Stomach (tissue), 9 donors: ENCODE measurements around the gene EEF1A2. TPM values are rescaled to one million over a fixed set of nuclear protein-coding genes. Genes with fewer than 3 reads are reported as not detected.

Experiments
- DNase-seq, 2 donors: peaks; one replicate each; pipeline versions ENCODE4 v3.0.0 to v3.0.0-alpha.2; 2013 to 2019
- H3K27ac ChIP-seq, 5 donors: fragments of 200-600 bp in 4 of 5; sonication (generic) in 4 of 5; one replicate each; pipeline ENCODE4 v1.5.1; 2013 to 2019; ENCODE audit warnings: mild to moderate bottlenecking in 1 of 5, moderate library complexity in 1 of 5
- H3K27me3 ChIP-seq, 3 donors: fragments of 200-600 bp; sonication (generic); one replicate each; pipeline ENCODE4 v1.5.1; 2017 to 2019; ENCODE audit warnings: mixed run types in 1 of 3
- H3K36me3 ChIP-seq, 4 donors: fragments of 200-600 bp; sonication (generic); 1 replicate in 3 of 4; 2 replicates in 1 of 4; pipeline ENCODE4 v1.5.1; 2016 to 2019
- H3K4me1 ChIP-seq, 4 donors: fragments of 200-600 bp; sonication (generic); one replicate each; pipeline ENCODE4 v1.5.1; 2016 to 2019
- H3K4me3 ChIP-seq, 4 donors: fragments of 200-600 bp; sonication (generic) in 3 of 4; one replicate each; pipeline ENCODE4 v1.5.1; 2016 to 2019; ENCODE audit warnings: mild to moderate bottlenecking in 1 of 4
- H3K9me3 ChIP-seq, 4 donors: fragments of 200-600 bp; sonication (generic); one replicate each; pipeline ENCODE4 v1.5.1; 2016 to 2019
- EP300 ChIP-seq: sonication (generic); formaldehyde crosslinking; IDR thresholded peaks from one replicate; pipeline ENCODE4 v1.6.1; 2017; ENCODE audit warnings: antibody characterized with exemption
- POLR2A ChIP-seq, 4 donors: fragments of 450-650 bp; IDR thresholded peaks; one replicate each; pipeline ENCODE4 v1.6.1; 2016; ENCODE audit warnings: antibody characterized with exemption in 4 of 4, control low read depth in 2 of 4, mild to moderate bottlenecking in 1 of 4, moderate library complexity in 1 of 4
- POLR2AphosphoS5 ChIP-seq, 3 donors: sonication (generic); formaldehyde crosslinking; IDR thresholded peaks; one replicate each; pipeline ENCODE4 v1.6.1; 2016; ENCODE audit warnings: antibody characterized with exemption in 3 of 3
- WGBS, 5 donors: extraction: QIAGEN DNeasy Blood & Tissue Kit in 3 of 5; methylation state at CpG; one replicate each; pipeline versions ENCODE4 v1.1.5 to v1.1.7; 2013 to 2018; 5-methylcytosine and 5-hydroxymethylcytosine counted together
- intact Hi-C: fragments of 100-400 bp; cut with DNase I; formaldehyde crosslinking; loops from one replicate; pipeline ENCODE4 v1.15.1; 2023; ENCODE audit warnings: low total_unique reads
- polyA plus RNA-seq, 3 donors: library from polyadenylated mRNA; stranded (reverse); fragments of 200-250 nt; gene quantifications; one replicate each; pipeline ENCODE4 v1.2.3, GENCODE V29; 2013
- total RNA-seq, 5 donors: library from RNA; depleted of rRNA; stranded (reverse); fragments of >200 nt; gene quantifications; one replicate each; pipeline versions ENCODE4 v1.1.0 to v1.2.3, GENCODE V29; 2014 to 2016
- TF ChIP-seq, protein P1 (sequence below), 7 experiments: fragments of 450-650 bp in 4 of 7; fragments of 200-600 bp in 3 of 7; sonication (generic) in 3 of 7; IDR thresholded peaks; one replicate each; pipeline ENCODE4 v1.5.1; 2016 to 2019; ENCODE audit warnings: antibody characterized with exemption in 7 of 7, control low read depth in 2 of 7, mild to moderate bottlenecking in 1 of 7
- donor health status: healthy with polysubstance abuse.
- donor health status: Bipolar disorder and iron deficiency.
- donor health status: healthy.

Gene EEF1A2
- total and polyA plus RNA-seq, 8 donors, result 0.58 to 64.8 (median 23.8) TPM; not detected in 1

DNA sequence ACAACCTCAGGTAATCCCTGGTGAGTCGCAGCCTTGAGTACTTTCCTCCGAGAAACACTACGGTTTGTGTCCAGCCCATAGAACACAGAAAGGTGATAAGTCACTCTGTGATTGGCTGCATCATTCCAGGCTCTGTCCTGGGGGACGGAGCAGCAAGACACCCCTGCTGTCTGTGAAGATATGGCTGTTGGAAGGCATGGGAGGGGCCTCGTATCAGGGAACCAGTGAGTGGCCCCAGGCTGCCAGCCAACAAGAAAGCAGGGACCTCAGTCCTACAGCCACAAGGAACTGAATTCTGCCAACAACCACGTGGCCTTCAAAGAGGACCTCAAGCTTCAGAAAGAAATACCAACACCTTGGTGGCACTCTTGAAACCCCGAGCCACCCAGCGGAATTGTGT is 6.4 kb upstream of the EEF1A2 start:
- WGBS, 5 donors, result 72 to 91% (median 78%) methylated on average over 8 of the region's 8 CpGs
- no peak for DNase-seq
- intact Hi-C loops, result no loop called here
- H3K9me3 ChIP-seq, result peaks cover 3 to 23% (median 20%) of the 10 kb centered on the region in 4 donors
- H3K36me3 ChIP-seq, result no peaks in the 10 kb centered on the region
- H3K4me3 ChIP-seq, result no peak overlapping the region
- peaks cover 0 to 7% (median 3%) of the 10 kb centered on the region in 4 donors for H3K4me1 ChIP-seq
- no peak overlapping the region for H3K27ac ChIP-seq
- TF ChIP-seq POLR2AphosphoS5 (IDR thresholded peaks at IDR 0.05) (no peak), EP300 (no peak), POLR2A (IDR thresholded peaks at IDR 0.05) (no peak)
- TF ChIP-seq, protein P1, sequence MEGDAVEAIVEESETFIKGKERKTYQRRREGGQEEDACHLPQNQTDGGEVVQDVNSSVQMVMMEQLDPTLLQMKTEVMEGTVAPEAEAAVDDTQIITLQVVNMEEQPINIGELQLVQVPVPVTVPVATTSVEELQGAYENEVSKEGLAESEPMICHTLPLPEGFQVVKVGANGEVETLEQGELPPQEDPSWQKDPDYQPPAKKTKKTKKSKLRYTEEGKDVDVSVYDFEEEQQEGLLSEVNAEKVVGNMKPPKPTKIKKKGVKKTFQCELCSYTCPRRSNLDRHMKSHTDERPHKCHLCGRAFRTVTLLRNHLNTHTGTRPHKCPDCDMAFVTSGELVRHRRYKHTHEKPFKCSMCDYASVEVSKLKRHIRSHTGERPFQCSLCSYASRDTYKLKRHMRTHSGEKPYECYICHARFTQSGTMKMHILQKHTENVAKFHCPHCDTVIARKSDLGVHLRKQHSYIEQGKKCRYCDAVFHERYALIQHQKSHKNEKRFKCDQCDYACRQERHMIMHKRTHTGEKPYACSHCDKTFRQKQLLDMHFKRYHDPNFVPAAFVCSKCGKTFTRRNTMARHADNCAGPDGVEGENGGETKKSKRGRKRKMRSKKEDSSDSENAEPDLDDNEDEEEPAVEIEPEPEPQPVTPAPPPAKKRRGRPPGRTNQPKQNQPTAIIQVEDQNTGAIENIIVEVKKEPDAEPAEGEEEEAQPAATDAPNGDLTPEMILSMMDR (IDR thresholded peaks at IDR 0.05), result no peak
- H3K27me3 ChIP-seq, result peaks cover 4 to 82% (median 40%) of the 10 kb centered on the region in 3 donors

DNA sequence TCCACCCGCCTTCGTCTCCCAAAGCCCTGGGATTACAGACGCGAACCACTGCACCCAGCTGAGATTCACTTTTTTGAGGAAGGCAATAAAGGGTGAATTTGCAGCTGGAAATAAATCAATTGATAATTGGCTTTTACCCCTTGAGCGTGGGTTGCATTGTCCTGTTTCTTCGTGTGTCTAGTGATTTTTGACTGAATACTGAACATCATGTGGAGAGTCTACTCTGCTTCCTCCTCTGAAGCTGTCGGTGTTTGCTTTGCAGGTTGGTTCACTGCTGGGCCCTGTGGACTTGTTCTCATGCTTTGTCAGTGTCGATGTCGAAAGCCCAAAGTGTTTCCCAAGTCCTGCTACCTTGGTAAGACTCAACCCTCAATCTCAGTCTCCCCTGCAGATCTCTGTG is 5.8 kb upstream of the EEF1A2 start:
- intact Hi-C loops, result no loop called here
- WGBS, 5 donors, result 84 to 92% (median 90%) methylated on average over 9 of the region's 9 CpGs
- H3K27ac ChIP-seq, result no peak overlapping the region
- no peak overlapping the region for H3K4me3 ChIP-seq
- H3K9me3 ChIP-seq, result peaks cover 3 to 23% (median 20%) of the 10 kb centered on the region in 4 donors
- peaks cover 5 to 82% (median 46%) of the 10 kb centered on the region in 3 donors for H3K27me3 ChIP-seq
- H3K4me1 ChIP-seq, result peaks cover 1 to 9% (median 4%) of the 10 kb centered on the region in 4 donors
- H3K36me3 ChIP-seq, result no peaks in the 10 kb centered on the region
- no peak for DNase-seq
- TF ChIP-seq POLR2A (IDR thresholded peaks at IDR 0.05) (no peak), POLR2AphosphoS5 (IDR thresholded peaks at IDR 0.05) (no peak), EP300 (no peak)
- TF ChIP-seq, protein P1 (IDR thresholded peaks at IDR 0.05), result no peak

DNA sequence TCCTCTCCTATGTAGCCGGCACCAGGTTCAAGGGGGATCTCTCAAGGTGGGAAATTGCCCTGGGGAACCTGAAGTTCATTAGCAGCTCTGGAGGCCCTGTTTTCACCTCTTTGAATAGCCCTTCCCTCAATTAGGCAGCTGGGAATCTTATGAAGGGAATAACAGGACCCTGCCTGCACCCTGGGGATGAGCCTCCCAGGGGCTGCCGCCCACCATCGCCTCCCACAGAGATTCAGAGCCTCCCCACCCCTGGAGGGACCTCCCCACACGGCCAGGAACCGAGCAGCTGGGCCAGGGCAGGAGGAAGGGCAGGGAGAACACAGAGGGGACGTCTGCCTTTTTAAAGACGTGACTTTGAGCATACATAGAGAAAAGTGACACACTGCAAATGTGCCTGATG is 4.6 kb upstream of the EEF1A2 start:
- no peaks in the 10 kb centered on the region for H3K36me3 ChIP-seq
- H3K4me3 ChIP-seq, result no peak overlapping the region
- peaks cover 10 to 87% (median 50%) of the 10 kb centered on the region in 3 donors for H3K27me3 ChIP-seq
- intact Hi-C loops, result no loop called here
- H3K27ac ChIP-seq, result no peak overlapping the region
- no peak for DNase-seq
- TF ChIP-seq POLR2A (IDR thresholded peaks at IDR 0.05), result no peak
- TF ChIP-seq POLR2AphosphoS5 (IDR thresholded peaks at IDR 0.05), result no peak
- TF ChIP-seq, protein P1 (IDR thresholded peaks at IDR 0.05), result no peak
- no peak for TF ChIP-seq EP300
- peaks cover 3 to 23% (median 20%) of the 10 kb centered on the region in 4 donors for H3K9me3 ChIP-seq
- peaks cover 13 to 20% (median 15%) of the 10 kb centered on the region in 4 donors for H3K4me1 ChIP-seq
- 26 to 44% (median 36%) methylated on average over 6 to 7 of the region's 7 CpGs for WGBS, 5 donors

DNA sequence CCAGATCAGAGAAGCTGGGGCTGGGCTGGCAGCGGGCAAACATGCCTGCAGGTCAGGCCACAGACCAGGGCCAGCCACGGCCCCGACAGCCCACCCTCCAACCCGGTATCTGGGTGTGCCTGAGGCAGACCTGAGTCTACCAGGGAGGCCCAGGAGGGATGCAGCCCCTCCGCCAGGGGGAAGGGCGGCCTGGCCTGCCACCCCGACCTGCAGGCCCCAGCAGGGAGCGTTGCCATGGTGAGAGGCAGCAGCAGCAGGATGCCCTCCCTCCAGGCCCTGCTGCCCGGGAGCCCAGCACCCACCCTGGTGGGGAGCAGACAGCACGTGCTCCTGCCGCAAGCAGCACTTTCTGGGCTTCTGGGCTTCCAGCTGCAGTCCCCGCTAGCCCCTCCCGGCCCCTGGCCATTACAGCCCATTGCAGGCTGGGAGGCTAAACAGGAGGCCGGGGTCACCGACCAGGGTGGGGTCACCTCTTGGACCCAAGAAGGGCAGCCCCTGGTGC is 3.8 kb upstream of the EEF1A2 start:
- peaks cover 8 to 87% (median 58%) of the 10 kb centered on the region in 3 donors for H3K27me3 ChIP-seq
- peak in 1 of 2 donors; percentile 75 for DNase-seq

More for the DNA sequence above, 3.8 kb upstream of the EEF1A2 start:
- Histone ChIP-seq H3K4me3 (no peak overlapping the region), H3K27ac (no peak overlapping the region), H3K36me3 (no peaks in the 10 kb centered on the region), H3K9me3 (peaks cover 3 to 23% (median 20%) of the 10 kb centered on the region in 4 donors), H3K4me1 (peaks cover 18 to 28% (median 23%) of the 10 kb centered on the region in 4 donors)
- TF ChIP-seq POLR2A (IDR thresholded peaks at IDR 0.05), result no peak
- TF ChIP-seq, protein P1 (IDR thresholded peaks at IDR 0.05), result no peak
- no peak for TF ChIP-seq POLR2AphosphoS5 (IDR thresholded peaks at IDR 0.05)
- TF ChIP-seq EP300, result no peak
- 40 to 58% (median 50%) methylated on average over 5 to 15 of the region's 15 CpGs for WGBS, 5 donors
- intact Hi-C loops, result no loop called here
